SK-N-SH (cell line): ENCODE results near the gene NUDCD3. TPM values are rescaled to one million over a fixed set of nuclear protein-coding genes. Genes with fewer than 3 reads are reported as not detected.

Experiments used
- CTCF ChIA-PET: fragments of 300-600, 350-600 bp; formaldehyde crosslinking; extraction: SDS; loops from one replicate; lab custom pipeline; 2021; lab: Yijun Ruan, JAX
- POLR2A ChIA-PET: fragments of 350-600 bp; sonication (Branson Sonifier 250); formaldehyde crosslinking; extraction: SDS; loops from one replicate; lab custom pipeline; 2020; ENCODE audit warnings: antibody characterized with exemption, inconsistent platforms; lab: Yijun Ruan, JAX
- DNase-seq: peaks from one replicate; pipeline ENCODE4 v3.0.0; 2012
- H2AFZ ChIP-seq: fragments of 200-600 bp; sonication (generic); 2 replicates; pipeline ENCODE4 v1.8.1; 2016; ENCODE audit warnings: antibody characterized with exemption, mild to moderate bottlenecking, low read depth
- H3F3A ChIP-seq: fragments of 200-600 bp; sonication (generic); replicated peaks from 2 replicates; pipeline ENCODE3; 2016; ENCODE audit warnings: antibody characterized with exemption, mild to moderate bottlenecking; ENCODE audit not compliant: insufficient read depth
- H3K27ac ChIP-seq, 2 experiments: fragments of 200-500 bp in 1 of 2; fragments of 200-600 bp in 1 of 2; sonication (Bioruptor generic) in 1 of 2; sonication (generic), shearing (Covaris generic) in 1 of 2; 2 replicates each; pipeline versions ENCODE4 v1.5.1 to v1.6.1; 2014 to 2016; ENCODE audit warnings: low read depth in 2 of 2, inconsistent platforms in 1 of 2, low read length in 1 of 2, mild to moderate bottlenecking in 1 of 2, mixed read lengths in 1 of 2
- H3K27me3 ChIP-seq: fragments of 200-600 bp; sonication (generic), shearing (Covaris generic); 2 replicates; pipeline ENCODE4 v1.6.1; 2016; ENCODE audit warnings: mixed run types; ENCODE audit not compliant: insufficient read depth
- H3K36me3 ChIP-seq, 2 experiments: fragments of 200-500 bp in 1 of 2; fragments of 200-600 bp in 1 of 2; sonication (Bioruptor generic) in 1 of 2; sonication (generic) in 1 of 2; replicated peaks in 1 of 2; 2 replicates each; pipeline versions ENCODE3 to v1.5.1; 2014 to 2016; ENCODE audit warnings: low read length in 1 of 2, mild to moderate bottlenecking in 1 of 2; ENCODE audit not compliant: insufficient read depth in 2 of 2, control insufficient read depth in 1 of 2
- H3K4me1 ChIP-seq, 2 experiments: fragments of 200-500 bp in 1 of 2; fragments of 200-600 bp in 1 of 2; sonication (Bioruptor generic) in 1 of 2; sonication (generic), shearing (Covaris generic) in 1 of 2; 2 replicates each; pipeline versions ENCODE4 v1.5.1 to v1.6.1; 2014 to 2016; ENCODE audit warnings: low read depth in 1 of 2, low read length in 1 of 2, mixed run types in 1 of 2; ENCODE audit not compliant: insufficient read depth in 2 of 2, control insufficient read depth in 1 of 2
- H3K4me2 ChIP-seq: fragments of 200-600 bp; sonication (generic), shearing (Covaris generic); 2 replicates; pipeline ENCODE4 v1.6.1; 2017; ENCODE audit warnings: mixed run types
- H3K4me3 ChIP-seq, 2 experiments: fragments of 200-500 bp in 1 of 2; fragments of 200-600 bp in 1 of 2; sonication (Bioruptor generic) in 1 of 2; sonication (generic), shearing (Covaris generic) in 1 of 2; 2 replicates each; pipeline versions ENCODE4 v1.5.1 to v1.8.1; 2014 to 2016; ENCODE audit warnings: low read depth in 2 of 2, inconsistent platforms in 1 of 2, low read length in 1 of 2, mild to moderate bottlenecking in 1 of 2, mixed read lengths in 1 of 2, moderate library complexity in 1 of 2
- H3K79me2 ChIP-seq: fragments of 200-600 bp; sonication (generic); 2 replicates; pipeline ENCODE4 v1.8.1; 2017; ENCODE audit warnings: mild to moderate bottlenecking; ENCODE audit not compliant: insufficient read depth
- H3K9ac ChIP-seq: fragments of 200-600 bp; sonication (generic); 2 replicates; pipeline ENCODE4 v1.6.1; 2017; ENCODE audit warnings: mixed run types
- H3K9me2 ChIP-seq: fragments of 200-600 bp; sonication (generic); 2 replicates; pipeline ENCODE4 v1.6.1; 2017; ENCODE audit warnings: mixed run types
- H3K9me3 ChIP-seq: fragments of 200-600 bp; sonication (generic); 2 replicates; pipeline ENCODE4 v1.6.1; 2017; ENCODE audit warnings: mixed run types, mild to moderate bottlenecking, moderate library complexity
- H4K20me1 ChIP-seq: fragments of 200-600 bp; sonication (generic); 2 replicates; pipeline ENCODE4 v1.6.1; 2017; ENCODE audit warnings: mild to moderate bottlenecking, mixed run types; ENCODE audit not compliant: insufficient read depth
- CHD2 ChIP-seq: fragments of 150-350 bp; IDR thresholded peaks from 2 replicates; pipeline ENCODE4 v1.6.1; 2018; ENCODE audit warnings: low read length; ENCODE audit not compliant: partially characterized antibody
- CTCF ChIP-seq: fragments of 200-600 bp; sonication (generic); IDR thresholded peaks from 2 replicates; pipeline ENCODE4 v1.6.1; 2017; ENCODE audit warnings: antibody characterized with exemption, mild to moderate bottlenecking, moderate library complexity
- FOSL2 ChIP-seq: IDR thresholded peaks from 2 replicates; pipeline ENCODE4 v1.4.0; 2012; ENCODE audit warnings: low read depth, mild to moderate bottlenecking, moderate library complexity, borderline replicate concordance
- FOXM1 ChIP-seq: IDR thresholded peaks from 2 replicates; pipeline ENCODE4 v1.4.0; 2012; ENCODE audit warnings: low read depth, mild to moderate bottlenecking
- MEF2A ChIP-seq: IDR thresholded peaks from 2 replicates; pipeline ENCODE4 v1.4.0; 2012; ENCODE audit warnings: low read depth, borderline replicate concordance
- PBX3 ChIP-seq: IDR thresholded peaks from 2 replicates; pipeline ENCODE4; 2012
- POLR2AphosphoS5 ChIP-seq: IDR thresholded peaks from 2 replicates; pipeline ENCODE4 v1.6.1; 2012; ENCODE audit warnings: low read depth, low read length
- RAD21 ChIP-seq: IDR thresholded peaks from 2 replicates; pipeline ENCODE4 v1.6.1; 2012; ENCODE audit warnings: mild to moderate bottlenecking, low read length
- RFX5 ChIP-seq: IDR thresholded peaks from 2 replicates; pipeline ENCODE4 v1.6.1; 2012; ENCODE audit warnings: mild to moderate bottlenecking, improper control_type of control experiment, low read length
- RXRA ChIP-seq: IDR thresholded peaks from 2 replicates; pipeline ENCODE4 v1.4.0; 2012; ENCODE audit warnings: low read depth, mild to moderate bottlenecking, borderline replicate concordance
- SIN3A ChIP-seq: IDR thresholded peaks from 2 replicates; pipeline ENCODE4 v1.6.1; 2012; ENCODE audit warnings: low read depth, mild to moderate bottlenecking, low read length, moderate library complexity, borderline replicate concordance
- WGBS: methylation state at CpG from one replicate; pipeline ENCODE4 v1.1.6; 2017; ENCODE audit warnings: low lambda C conversion rate; 5-methylcytosine and 5-hydroxymethylcytosine counted together
- polyA plus RNA-seq, 3 experiments: library from polyadenylated mRNA; depleted of rRNA; stranded (reverse); fragments of >200 nt; gene quantifications; 2 replicates each; pipeline ENCODE4 v1.2.3, GENCODE V29; 2012

The NUDCD3 gene
- polyA plus RNA-seq, 1 of the 3 experiments (the other 2 are of a cell fraction) = 66.0 TPM

- no peak for DNase-seq
- WGBS = 7% methylated on average over 3 of the region's 3 CpGs
- CTCF ChIA-PET = interaction anchor here (1.5 kb wide), 1 partner anchor 10 kb away, joined by 7 read pairs; no protein-coding TSS in a partner anchor
- no peaks in the 10 kb centered on the region for H3K79me2 ChIP-seq
- no peak overlapping the region for H3K4me2 ChIP-seq
- POLR2A ChIA-PET = no interaction called here
- TF ChIP-seq FOSL2 = no peak
- no peak for TF ChIP-seq RAD21
- TF ChIP-seq PBX3 = no peak
- no peak overlapping the region for H3K27ac ChIP-seq
- no peak overlapping the region for H3K9ac ChIP-seq
- peaks cover 8% of the 10 kb centered on the region for H3K9me3 ChIP-seq
- no peaks in the 10 kb centered on the region for H3K36me3 ChIP-seq
- H3K9me2 ChIP-seq = no peaks in the 10 kb centered on the region
- H3K4me1 ChIP-seq = no peaks in the 10 kb centered on the region
- no peak overlapping the region for H2AFZ ChIP-seq
- no peaks in the 10 kb centered on the region for H4K20me1 ChIP-seq
- peaks cover 14% of the 10 kb centered on the region; the same call in 1 of the 2 replicates for H3K27me3 ChIP-seq
- no peak overlapping the region for H3K4me3 ChIP-seq
- H3F3A ChIP-seq = no peaks in the 10 kb centered on the region
These were observed 34.4 kb upstream of the NUDCD3 start for GRCh38 chr7:44524811-44525388.

GRCh38 chr7:44522315-44522714 is 31.9 kb upstream of the NUDCD3 start:
- Histone ChIP-seq H3K9me3 (peaks cover 8% of the 10 kb centered on the region), H2AFZ (no peak overlapping the region), H3K79me2 (no peaks in the 10 kb centered on the region), H3K4me2 (no peak overlapping the region), H3K9ac (no peak overlapping the region), H3K36me3 (no peaks in the 10 kb centered on the region), H4K20me1 (no peaks in the 10 kb centered on the region), H3F3A (no peaks in the 10 kb centered on the region), H3K27me3 (peaks cover 14% of the 10 kb centered on the region; the same call in 1 of the 2 replicates), H3K9me2 (no peaks in the 10 kb centered on the region), H3K4me1 (no peaks in the 10 kb centered on the region), H3K4me3 (no peak overlapping the region), H3K27ac (no peak overlapping the region)
- no peak for DNase-seq
- CTCF ChIA-PET = interaction anchor here (0.7 to 1.8 kb wide), 2 partner anchors 12 to 43 kb away, joined by 3 to 8 read pairs; no protein-coding TSS in a partner anchor
- WGBS = 49% methylated on average over 3 of the region's 3 CpGs
- POLR2A ChIA-PET = no interaction called here
- TF ChIP-seq FOXM1 (no peak), RFX5 (no peak), MEF2A (no peak)

- no peak overlapping the region for H3K9ac ChIP-seq
- TF ChIP-seq SIN3A (no peak), POLR2AphosphoS5 (no peak), RAD21 (no peak), FOSL2 (no peak), CHD2 (no peak), PBX3 (no peak), CTCF (no peak), MEF2A (no peak), FOXM1 (no peak), RXRA (no peak)
- no peak overlapping the region for H3K27ac ChIP-seq
- peaks cover 14% of the 10 kb centered on the region; the same call in 1 of the 2 replicates for H3K27me3 ChIP-seq
- H3K9me3 ChIP-seq = peaks cover 8% of the 10 kb centered on the region
- ChIA-PET CTCF (interaction anchor here (0.7 to 5.1 kb wide), 5 partner anchors 9 to 307 kb away, joined by 3 to 26 read pairs (median 3); no protein-coding TSS in a partner anchor), POLR2A (no interaction called here)
- no peaks in the 10 kb centered on the region for H3K79me2 ChIP-seq
- H3K36me3 ChIP-seq = no peaks in the 10 kb centered on the region
- H4K20me1 ChIP-seq = no peaks in the 10 kb centered on the region
- no peaks in the 10 kb centered on the region for H3F3A ChIP-seq
- no peak overlapping the region for H2AFZ ChIP-seq
- DNase-seq = no peak
- H3K4me1 ChIP-seq = no peaks in the 10 kb centered on the region
- H3K4me3 ChIP-seq = no peak overlapping the region
- no peaks in the 10 kb centered on the region for H3K9me2 ChIP-seq
- H3K4me2 ChIP-seq = no peak overlapping the region
- WGBS = 48% methylated on average over 14 of the region's 15 CpGs
These were observed 31.1 kb upstream of the NUDCD3 start for GRCh38 chr7:44521347-44522095.
